ENCODE results near the gene TFF3. TPM values are rescaled to one million over a fixed set of nuclear protein-coding genes. Genes with fewer than 3 reads are reported as not detected.

Gene TFF3
- total RNA-seq, 2 donors from 2014 or later, result 2,373 to 4,154 TPM

- intact Hi-C loops (cut with DNase I), result loop anchor here (2.0 kb wide), 2 partner anchors 72 to 140 kb away; no protein-coding TSS in a partner anchor
- Histone ChIP-seq H3K9me3 (no peaks in the 10 kb centered on the region), H3K4me3 (no peak overlapping the region), H3K36me3 (no peaks in the 10 kb centered on the region), H3K4me1 (no peaks in the 10 kb centered on the region), H3K27me3 (peaks cover 7% of the 10 kb centered on the region), H3K27ac (no peak overlapping the region), H3K9ac (ENCODE audit: low read depth in 2 of 2, low read length in 2 of 2) (no peak overlapping the region)
- no peak for TF ChIP-seq CTCF (IDR thresholded peaks at IDR 0.05)
- no peak for DNase-seq
Measured at GRCh38 chr21:42308161-42308913, 6.9 kb downstream of the TFF3 start.

GRCh38 chr21:42307106-42307505, 8.1 kb downstream of the TFF3 start:
- intact Hi-C loops (cut with DNase I), result no loop called here
- Histone ChIP-seq H3K27me3 (peaks cover 7% of the 10 kb centered on the region), H3K36me3 (no peaks in the 10 kb centered on the region), H3K4me1 (no peaks in the 10 kb centered on the region), H3K4me3 (no peak overlapping the region), H3K9ac (ENCODE audit: low read depth in 2 of 2, low read length in 2 of 2) (no peak overlapping the region), H3K9me3 (no peaks in the 10 kb centered on the region), H3K27ac (no peak overlapping the region)
- no peak for TF ChIP-seq CTCF (IDR thresholded peaks at IDR 0.05)
- no peak for DNase-seq

GRCh38 chr21:42306366-42307035, 8.7 kb downstream of the TFF3 start:
- Histone ChIP-seq H3K27me3 (peaks cover 7% of the 10 kb centered on the region), H3K9me3 (no peaks in the 10 kb centered on the region), H3K4me3 (no peak overlapping the region), H3K4me1 (no peaks in the 10 kb centered on the region), H3K36me3 (no peaks in the 10 kb centered on the region), H3K27ac (no peak overlapping the region), H3K9ac (ENCODE audit: low read depth in 2 of 2, low read length in 2 of 2) (no peak overlapping the region)
- no peak for DNase-seq
- no peak for TF ChIP-seq CTCF (IDR thresholded peaks at IDR 0.05)
- intact Hi-C loops (cut with DNase I), result no loop called here

- Histone ChIP-seq H3K36me3 (no peaks in the 10 kb centered on the region), H3K27ac (no peak overlapping the region), H3K4me3 (no peak overlapping the region), H3K9me3 (no peaks in the 10 kb centered on the region), H3K9ac (ENCODE audit: low read depth in 2 of 2, low read length in 2 of 2) (no peak overlapping the region), H3K27me3 (peaks cover 7% of the 10 kb centered on the region), H3K4me1 (no peaks in the 10 kb centered on the region)
- no peak for DNase-seq
- TF ChIP-seq CTCF (IDR thresholded peaks at IDR 0.05), result no peak
- intact Hi-C loops (cut with DNase I), result no loop called here
Measured at GRCh38 chr21:42305707-42306147, 9.5 kb downstream of the TFF3 start.

- no peak for TF ChIP-seq CTCF (IDR thresholded peaks at IDR 0.05)
- Histone ChIP-seq H3K27ac (no peak overlapping the region), H3K36me3 (no peaks in the 10 kb centered on the region), H3K9ac (ENCODE audit: low read depth in 2 of 2, low read length in 2 of 2) (no peak overlapping the region), H3K4me3 (no peak overlapping the region), H3K4me1 (no peaks in the 10 kb centered on the region), H3K9me3 (no peaks in the 10 kb centered on the region), H3K27me3 (peaks cover 7% of the 10 kb centered on the region)
- intact Hi-C loops (cut with DNase I), result no loop called here
- DNase-seq, result no peak
Measured at GRCh38 chr21:42304556-42305454, 10.4 kb downstream of the TFF3 start.
